NCI-H2029 (cell line): ENCODE results near the gene TNFSF8.

Experiments
- DNase-seq: peaks from one replicate; lab custom pipeline; 2025; lab: John Stamatoyannopoulos, UW

TNFSF8 gene

DNA sequence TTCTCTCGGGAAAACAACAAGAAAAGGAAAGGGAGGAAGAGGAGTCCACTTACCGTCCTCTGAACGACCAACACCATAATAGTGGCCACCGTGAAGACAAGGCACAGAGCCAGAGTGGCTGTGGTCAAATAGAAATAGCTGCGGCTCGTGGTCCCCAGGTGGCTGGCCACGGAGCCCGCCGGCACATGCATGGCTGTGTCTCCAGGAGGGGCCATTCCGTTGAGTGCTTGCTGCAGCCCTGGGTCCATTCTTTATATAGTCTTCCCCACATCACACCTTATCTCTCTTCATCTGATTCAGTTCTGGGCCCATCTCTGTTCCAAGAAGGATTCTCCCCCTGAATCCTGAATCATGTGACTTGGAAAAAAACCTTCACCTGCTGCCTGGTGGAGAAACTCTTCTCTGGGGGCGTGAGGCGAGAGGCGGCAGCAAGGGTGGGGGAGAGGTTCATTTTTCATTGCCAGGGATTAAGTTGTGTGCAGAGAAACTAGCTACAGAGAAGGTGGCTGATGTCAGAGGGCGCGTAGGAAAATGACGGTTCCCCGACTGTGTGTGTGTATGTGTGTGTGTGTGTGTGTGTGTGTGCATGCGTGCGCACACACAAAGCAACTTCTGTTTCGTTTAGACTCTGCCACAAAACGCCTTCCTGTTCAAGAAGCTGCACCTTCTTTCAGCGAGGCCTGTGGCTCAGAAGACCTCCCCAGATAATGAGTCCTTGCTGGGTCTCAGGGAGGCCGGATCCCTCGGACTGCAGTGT is at the start of gene TNFSF8:
Gene TNFSF8 (minus strand): TSS at position 536 of the 757 bp plus-strand sequence. CDS start 288 bp downstream, at position 248.
- no peak for DNase-seq

- DNase-seq = no peak
These were observed 42.8 kb upstream of the TNFSF8 start for GRCh38 chr9:114973216-114973615.

DNA sequence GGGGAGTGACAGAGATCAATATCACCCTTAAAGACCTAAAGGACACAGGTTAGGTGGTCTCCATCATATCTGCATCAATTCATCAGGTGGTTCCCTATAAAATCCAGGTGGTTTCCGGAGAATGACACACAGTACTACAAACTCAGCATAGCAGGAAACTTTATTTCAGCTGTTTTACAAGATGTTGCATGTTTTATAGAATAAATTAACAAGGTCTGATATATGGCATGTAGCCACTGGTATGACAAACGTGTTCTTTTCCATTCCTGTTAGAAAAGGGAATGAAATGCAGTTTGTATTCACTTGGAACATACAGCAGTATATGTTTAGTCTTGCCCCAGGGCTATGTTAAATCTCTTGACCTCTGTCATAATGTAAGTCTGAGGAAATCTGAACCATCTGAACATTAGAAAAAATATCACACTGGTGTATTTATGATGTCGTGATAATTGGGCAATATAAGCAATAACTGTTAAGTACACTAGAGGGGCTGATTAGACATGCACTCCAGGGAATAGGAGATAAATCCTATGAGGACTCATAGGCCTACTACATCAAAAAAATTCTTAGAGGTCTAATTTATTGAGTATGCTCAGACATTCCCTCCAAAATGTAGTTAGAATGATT is 42.2 kb upstream of the TNFSF8 start:
- no peak for DNase-seq

DNA sequence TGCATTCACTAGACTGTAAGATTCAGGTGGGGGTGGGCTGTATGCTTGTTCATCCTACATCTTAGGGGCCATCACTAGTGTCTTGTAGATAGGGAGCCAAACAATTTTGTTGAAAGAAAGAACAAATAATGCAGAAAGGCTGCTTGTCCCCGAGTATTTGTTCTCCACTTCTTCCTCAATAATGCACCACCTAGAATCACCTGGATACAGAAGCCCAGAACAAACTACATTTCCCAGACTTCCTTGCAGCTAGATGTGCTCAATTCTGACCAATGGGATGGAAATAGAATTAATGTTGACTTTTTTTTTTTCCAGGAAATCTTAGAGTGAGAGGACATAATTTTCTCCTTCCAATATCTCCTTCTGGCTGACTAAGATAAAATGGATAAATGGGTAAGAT is 38.9 kb upstream of the TNFSF8 start:
- DNase-seq = no peak

DNA sequence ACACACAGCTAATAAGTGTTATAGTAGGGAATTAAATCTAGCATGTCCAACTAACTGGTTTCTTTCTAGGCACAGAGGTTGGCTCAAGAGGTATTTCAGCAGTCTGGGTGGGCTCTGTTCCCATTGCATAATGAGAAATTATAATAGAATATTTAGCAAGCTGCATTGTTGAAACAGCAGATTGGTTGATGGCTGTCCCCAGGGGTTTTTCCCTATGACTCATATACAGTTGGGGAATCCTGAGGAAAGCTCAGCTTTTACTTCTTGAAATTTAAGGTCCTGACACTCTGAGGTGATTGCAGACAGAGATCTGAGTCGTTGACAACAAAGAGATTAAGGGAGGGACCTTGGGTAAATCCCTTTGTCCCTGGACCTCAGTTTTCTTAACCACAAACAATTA is 38.3 kb upstream of the TNFSF8 start:
- DNase-seq = no peak

- DNase-seq = no peak
These were observed 35.2 kb upstream of the TNFSF8 start for GRCh38 chr9:114965564-114965963.

DNA sequence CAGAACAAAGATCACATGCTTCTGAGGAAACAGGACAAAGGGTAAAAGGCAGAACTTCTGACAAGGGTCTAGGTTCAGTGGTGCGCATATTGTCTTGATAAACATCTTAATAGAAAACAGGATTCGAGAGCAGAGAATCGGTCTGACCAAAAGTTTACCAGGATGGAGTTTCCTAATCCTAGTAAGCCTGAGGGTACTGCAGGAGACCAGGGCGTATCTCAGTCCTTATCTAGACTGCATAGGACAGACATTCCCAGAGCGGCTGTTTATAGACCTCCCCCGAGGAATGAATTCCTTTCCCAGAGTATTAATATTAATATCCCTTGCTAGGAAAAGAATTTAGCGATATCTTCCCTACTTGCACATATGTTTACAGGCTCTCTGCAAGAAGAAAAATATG is 32.4 kb upstream of the TNFSF8 start:
- DNase-seq = no peak

DNA sequence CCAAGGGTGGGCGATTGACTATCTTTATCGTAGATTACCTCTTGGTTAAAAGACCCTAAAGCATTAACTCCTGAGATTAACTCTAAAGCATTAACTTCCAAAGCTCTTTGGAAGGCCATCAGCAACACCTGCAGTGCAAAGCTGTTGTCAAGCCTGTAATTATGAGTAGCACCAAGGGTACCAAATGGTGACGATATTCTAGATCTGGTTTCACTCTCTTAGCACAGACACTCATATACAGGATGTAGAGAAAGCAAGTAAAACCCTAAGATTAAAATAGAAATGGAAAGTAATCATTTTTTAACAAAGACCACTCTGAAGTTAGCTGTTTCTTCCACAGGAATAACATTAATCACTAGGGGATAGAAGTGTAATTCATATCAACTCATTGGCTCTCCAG is 29.9 kb upstream of the TNFSF8 start:
- no peak for DNase-seq

DNA sequence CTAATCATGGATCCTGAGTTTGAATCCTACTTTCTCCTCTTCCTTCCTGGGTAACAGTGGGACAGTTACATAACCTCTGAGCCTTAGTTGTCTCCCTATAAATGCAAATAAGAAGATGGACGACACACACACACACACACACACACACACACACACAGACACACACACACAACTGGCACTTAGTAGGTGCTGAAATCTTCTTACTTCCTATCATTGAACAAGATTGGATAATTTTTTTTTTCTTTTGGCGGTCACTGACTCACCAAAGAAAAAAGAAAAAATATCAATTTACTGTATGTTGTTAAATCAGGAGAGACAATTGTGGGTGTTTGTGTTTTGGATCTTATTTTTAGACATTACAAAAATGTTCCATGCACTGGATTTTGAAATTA is 28.4 kb upstream of the TNFSF8 start:
- DNase-seq = no peak

GRCh38 chr9:114958021-114958843 is 27.8 kb upstream of the TNFSF8 start:
- no peak for DNase-seq

- DNase-seq = no peak
These were observed 27.2 kb upstream of the TNFSF8 start for GRCh38 chr9:114957558-114957957.

- DNase-seq = no peak
These were observed 24.7 kb upstream of the TNFSF8 start for GRCh38 chr9:114954956-114955582.

GRCh38 chr9:114953959-114954358 is 23.6 kb upstream of the TNFSF8 start:
- DNase-seq = no peak

DNA sequence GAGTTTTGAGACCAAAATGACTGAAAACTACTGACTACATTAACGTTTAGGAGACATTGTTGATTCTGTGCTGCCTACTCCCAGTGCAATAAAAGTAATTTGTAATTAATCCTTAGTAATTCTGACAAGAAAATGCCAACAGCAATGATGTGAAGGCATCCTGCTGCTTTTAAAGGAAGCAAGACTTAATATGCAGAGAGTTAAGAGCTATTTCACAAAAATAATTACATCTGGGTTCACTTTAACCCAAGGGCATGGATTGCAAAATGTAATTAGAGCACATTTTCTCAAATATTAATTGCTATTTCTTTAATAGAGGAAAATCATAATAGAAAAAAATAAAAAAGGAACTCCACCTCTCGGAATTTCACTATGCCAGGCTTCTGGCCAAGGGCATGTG is 22.7 kb upstream of the TNFSF8 start:
- DNase-seq = no peak

DNA sequence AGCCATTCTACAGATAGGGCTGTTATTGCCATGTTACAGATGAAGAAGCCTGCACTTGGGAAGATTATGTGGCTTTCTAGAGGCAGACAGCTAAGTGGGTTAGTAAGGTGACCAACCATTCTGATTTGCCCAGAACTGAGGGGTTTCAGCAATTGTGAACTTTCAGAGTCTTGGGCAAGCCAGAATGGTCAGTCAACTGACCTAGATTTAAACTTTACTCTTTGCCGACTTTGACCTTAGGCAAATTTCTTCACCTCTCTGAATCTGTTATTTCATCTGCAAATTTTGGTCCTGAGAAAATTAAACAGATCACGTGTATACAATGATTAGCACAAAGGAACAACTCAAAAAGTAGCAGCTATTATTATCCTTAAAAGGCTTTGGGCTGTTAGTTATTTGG is 20.4 kb upstream of the TNFSF8 start:
- no peak for DNase-seq

- DNase-seq = no peak
These were observed 16.7 kb upstream of the TNFSF8 start for GRCh38 chr9:114947058-114947457.

GRCh38 chr9:114945616-114946412 is 15.4 kb upstream of the TNFSF8 start:
- DNase-seq = no peak

GRCh38 chr9:114941376-114941775 is 11.0 kb upstream of the TNFSF8 start:
- DNase-seq = no peak

GRCh38 chr9:114938687-114939575 is 8.5 kb upstream of the TNFSF8 start:
- no peak for DNase-seq

- no peak for DNase-seq
These were observed 7.1 kb upstream of the TNFSF8 start for GRCh38 chr9:114937516-114937915.

GRCh38 chr9:114936581-114936980 is 6.2 kb upstream of the TNFSF8 start:
- DNase-seq = no peak
